Measurements from ENCODE around the gene CASKIN1.

Gene CASKIN1

GRCh38 chr16:2232094-2232990 is 35.9 kb upstream of the CASKIN1 start:
- DNase-seq, result no peak

- DNase-seq, result no peak
Measured at GRCh38 chr16:2231016-2231931, 34.9 kb upstream of the CASKIN1 start.

DNA sequence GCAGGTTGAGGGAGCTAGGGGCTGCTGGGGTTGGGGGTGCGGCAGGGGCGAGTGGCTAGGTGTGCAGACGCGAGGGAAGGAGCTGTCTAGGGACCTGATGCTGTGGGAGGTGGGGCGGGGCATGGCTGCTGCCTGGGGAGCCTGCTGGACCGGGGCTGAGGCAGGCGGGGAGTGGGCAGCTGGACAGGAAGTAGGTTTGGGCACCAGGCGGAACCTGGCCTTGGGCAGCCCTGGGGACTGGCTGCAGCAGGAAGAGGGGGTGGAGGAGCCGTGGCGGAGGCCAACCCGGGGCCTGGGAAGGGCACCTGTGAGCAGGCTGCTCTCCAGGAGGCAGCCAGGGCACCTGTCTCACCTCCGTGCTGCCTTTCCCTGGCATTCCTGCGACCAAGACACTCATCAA is 34.0 kb upstream of the CASKIN1 start:
- DNase-seq, result no peak

DNA sequence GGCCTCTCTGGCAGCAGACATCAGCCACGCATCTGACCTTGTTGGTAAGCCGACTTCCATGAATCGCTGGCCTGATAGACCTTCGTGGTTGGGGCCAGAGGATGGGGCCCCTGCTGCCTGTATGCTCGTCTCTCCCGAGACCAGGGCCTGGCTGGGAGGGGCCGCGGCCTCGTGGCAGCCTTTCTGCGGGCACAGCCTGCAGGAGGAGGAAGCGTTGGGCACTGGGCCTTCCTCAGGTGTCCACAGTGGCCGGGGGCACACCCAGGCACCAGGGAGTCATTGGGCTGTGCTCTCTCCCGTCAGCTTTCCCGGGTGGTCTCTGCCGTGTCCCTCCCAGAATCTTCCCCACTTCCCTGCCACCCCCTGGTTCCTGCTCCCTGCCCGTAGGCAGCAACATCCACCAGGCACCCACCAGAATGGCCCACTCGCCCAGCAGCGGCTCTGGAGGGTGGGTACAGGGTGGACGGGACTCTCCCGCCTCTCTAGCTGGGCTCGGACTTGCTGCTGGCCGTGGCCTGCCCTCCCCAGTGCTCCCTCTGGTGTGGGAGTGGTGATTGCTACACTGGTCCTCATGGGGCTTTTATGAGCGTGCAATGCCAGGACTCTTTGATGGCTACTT is 33.3 kb upstream of the CASKIN1 start:
- no peak for DNase-seq

GRCh38 chr16:2229091-2229490 is 32.7 kb upstream of the CASKIN1 start:
- no peak for DNase-seq

DNA sequence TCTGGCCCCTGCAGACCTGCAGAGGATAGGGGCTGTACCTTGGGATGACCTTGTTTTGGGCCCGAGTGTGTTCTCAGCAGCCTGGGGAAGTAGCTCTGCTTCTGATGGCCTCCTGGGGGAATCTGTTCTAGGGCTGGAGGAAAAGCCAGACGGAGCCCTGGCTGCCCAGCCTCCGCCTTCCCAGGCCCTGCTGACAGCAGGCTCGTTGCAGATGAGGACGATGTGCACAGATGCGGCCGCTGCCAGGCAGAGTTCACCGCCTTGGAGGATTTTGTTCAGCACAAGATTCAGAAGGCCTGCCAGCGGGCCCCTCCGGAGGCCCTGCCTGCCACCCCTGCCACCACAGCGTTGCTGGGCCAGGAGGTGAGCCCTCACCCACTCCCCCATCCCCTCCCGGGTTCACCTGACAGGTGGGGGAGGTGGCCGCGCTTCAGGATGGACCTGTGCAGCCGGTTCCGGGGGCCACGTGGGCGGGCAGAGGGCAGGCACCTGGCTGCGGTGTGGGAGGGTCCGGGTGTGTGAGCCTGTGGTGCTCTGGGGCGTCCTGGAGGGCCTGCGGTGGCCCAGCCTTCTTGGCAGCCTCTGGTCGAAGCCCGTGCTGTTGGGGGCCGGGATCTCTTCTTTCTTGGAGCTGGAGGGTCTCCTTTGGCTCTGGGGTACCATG is 31.9 kb upstream of the CASKIN1 start:
- DNase-seq, result no peak

GRCh38 chr16:2226918-2227317 is 30.5 kb upstream of the CASKIN1 start:
- DNase-seq, result no peak

GRCh38 chr16:2226245-2226793 is 29.9 kb upstream of the CASKIN1 start:
- DNase-seq, result no peak

GRCh38 chr16:2223942-2224486 is 27.6 kb upstream of the CASKIN1 start:
- DNase-seq, result no peak

- peak; percentile 92 to 97 for DNase-seq
Measured at GRCh38 chr16:2223221-2223941, 27.0 kb upstream of the CASKIN1 start, which contains the start of gene E4F1. TSS of gene E4F1 (plus strand) at chr16:2223591. CDS start at chr16:2223614, 23 bp downstream.

DNA sequence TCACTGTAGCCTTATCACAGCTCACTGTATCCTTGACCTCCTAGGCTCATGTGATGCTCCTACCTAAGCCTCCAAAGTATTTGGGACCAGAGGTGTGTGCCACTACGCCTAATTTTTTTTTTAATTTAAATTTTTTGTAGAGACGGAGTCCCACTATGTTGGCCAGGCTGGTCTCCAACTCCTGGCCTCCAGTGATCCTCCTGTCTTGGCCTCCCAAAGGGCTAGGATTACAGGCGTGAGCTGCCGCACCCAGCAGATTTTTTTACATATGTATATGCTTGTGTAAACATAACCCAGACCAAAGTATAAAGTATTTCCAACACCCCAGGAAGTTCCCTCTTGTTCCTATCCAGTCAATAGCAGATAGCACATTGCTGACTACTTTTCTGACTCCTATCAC is 19.9 kb upstream of the CASKIN1 start:
- no peak for DNase-seq

DNA sequence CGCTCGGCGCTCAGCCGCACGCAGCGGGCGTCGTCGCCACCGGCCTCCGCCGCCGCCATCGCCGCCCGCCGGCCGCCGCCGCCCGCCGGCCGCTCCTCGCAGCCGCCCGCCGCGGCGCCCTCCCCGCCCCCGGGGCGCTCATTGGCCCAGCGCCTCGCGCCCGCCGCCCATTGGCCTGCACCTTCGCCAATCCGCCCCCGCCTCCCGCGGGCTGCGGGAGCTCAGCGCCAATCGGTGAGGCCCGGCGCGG is 18.2 kb upstream of the CASKIN1 start, which contains the start of gene PGP:
PGP (minus strand) TSS at position 122 of the 250 bp plus-strand sequence; CDS start at position 59, 63 bp downstream.
- DNase-seq, result peak in 1 of 2 experiments; percentile 83

DNA sequence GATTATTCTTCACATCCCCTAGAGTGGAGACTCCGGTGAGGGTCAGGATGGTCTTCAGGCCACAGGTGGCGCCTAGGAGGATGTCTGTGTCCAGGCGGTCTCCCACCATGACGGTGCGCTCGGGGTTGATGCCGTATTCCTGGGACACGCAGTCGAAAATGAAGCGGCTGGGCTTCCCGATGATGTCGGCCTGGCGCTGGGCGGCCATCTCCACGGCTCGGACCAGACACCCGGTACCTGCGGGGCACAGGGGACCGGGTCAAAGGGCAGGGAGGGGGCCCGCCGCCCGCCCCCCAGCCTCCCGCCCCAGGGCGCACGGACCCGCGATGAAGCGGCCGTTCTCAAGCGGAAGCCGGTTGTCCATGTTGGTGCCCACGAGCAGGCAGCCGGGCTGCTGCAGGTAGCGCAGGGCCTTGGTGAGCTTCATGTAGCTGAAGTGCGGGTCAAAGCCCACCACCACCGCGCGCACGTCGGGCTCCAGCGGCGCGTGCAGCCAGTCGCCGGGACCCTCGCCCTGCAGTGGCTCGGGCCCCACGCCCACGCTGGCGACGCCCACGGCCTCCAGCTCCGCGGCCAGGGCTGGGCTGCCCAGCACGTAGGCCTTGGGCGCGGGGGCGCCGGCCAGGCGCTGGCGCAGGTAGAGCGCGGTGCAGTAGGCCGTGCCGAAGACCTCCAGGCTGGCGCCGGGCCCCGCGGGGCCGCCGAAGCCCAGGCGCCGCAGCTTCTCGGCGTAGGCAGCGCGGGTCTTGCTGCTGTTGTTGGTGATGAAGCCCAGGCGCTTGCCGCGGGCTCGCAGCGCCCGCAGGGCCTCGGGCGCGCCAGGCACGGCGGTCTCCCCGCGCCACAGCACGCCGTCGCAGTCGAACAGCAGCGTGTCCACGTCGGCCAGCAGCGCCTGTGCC is 17.7 kb upstream of the CASKIN1 start:
- no peak for DNase-seq

- DNase-seq, result peak in 1 of 2 experiments; percentile 7
Measured at GRCh38 chr16:2212362-2213324, 16.2 kb upstream of the CASKIN1 start.

- no peak for DNase-seq
Measured at GRCh38 chr16:2211923-2212347, 15.5 kb upstream of the CASKIN1 start.

DNA sequence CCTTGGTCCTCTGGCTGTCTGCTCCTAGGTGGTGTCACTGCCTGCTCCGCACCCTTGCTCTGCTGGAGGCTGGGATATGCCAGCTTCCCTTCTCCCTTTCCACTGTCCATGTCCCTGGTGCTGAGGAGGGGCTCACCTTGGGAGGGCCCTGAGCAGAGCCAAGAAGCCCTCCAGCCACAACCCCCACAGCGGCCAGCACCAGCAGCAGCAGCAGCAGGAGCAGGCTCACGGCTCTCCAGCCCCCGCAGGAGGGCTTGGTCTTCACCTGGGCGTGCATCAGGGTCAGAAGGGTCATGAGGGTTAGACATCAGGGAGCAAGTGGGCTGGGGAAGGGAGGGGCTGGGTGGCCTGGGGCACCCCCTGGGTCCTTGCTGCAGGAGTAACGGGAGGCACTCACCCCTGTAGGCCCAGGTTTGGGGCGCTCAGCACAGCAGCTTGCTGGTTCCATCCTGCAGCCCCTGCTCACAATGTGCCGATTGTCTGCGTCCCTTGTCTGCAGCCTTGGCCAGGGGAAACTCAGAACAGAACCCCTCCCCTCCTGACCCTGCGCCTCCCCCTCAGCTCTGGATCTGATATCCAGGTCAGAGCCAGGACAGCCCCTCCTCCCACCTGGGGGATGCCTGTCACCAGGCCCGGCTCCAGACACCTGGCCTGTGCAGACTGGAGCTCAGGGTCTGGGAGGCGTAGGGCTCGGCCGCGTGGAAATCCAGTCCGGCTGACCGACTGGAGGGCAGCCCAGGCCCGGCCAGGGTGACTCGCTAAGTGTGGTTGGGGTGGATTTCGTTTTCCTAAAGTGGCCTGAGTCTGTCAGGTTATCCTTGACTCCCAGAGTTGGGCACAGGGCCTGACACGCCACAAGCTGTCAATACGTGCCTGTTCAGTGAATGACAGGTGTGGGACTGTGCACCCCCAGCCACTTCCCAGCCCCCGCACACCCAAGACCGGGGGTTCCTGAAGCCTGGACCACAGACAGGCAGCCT is 14.3 kb upstream of the CASKIN1 start, which contains the start of gene BRICD5:
BRICD5 (minus strand) TSS at position 478 of the 980 bp plus-strand sequence; CDS start at position 448, 30 bp downstream.
- no peak for DNase-seq

- no peak for DNase-seq
Measured at GRCh38 chr16:2210009-2210332, 13.6 kb upstream of the CASKIN1 start.
